HG03066 (cell line): ENCODE results near the gene TMEM52.
A peak's percentile ranks its signal among the peaks of the same experiment; 100 is the strongest.

Experiments used
- ATAC-seq: cut with Tn5 transposase; IDR thresholded peaks from one replicate; pipeline ENCODE4 v1.9.1; 2021; ENCODE audit warnings: low read depth; ENCODE audit not compliant: unreplicated experiment

Gene TMEM52

DNA sequence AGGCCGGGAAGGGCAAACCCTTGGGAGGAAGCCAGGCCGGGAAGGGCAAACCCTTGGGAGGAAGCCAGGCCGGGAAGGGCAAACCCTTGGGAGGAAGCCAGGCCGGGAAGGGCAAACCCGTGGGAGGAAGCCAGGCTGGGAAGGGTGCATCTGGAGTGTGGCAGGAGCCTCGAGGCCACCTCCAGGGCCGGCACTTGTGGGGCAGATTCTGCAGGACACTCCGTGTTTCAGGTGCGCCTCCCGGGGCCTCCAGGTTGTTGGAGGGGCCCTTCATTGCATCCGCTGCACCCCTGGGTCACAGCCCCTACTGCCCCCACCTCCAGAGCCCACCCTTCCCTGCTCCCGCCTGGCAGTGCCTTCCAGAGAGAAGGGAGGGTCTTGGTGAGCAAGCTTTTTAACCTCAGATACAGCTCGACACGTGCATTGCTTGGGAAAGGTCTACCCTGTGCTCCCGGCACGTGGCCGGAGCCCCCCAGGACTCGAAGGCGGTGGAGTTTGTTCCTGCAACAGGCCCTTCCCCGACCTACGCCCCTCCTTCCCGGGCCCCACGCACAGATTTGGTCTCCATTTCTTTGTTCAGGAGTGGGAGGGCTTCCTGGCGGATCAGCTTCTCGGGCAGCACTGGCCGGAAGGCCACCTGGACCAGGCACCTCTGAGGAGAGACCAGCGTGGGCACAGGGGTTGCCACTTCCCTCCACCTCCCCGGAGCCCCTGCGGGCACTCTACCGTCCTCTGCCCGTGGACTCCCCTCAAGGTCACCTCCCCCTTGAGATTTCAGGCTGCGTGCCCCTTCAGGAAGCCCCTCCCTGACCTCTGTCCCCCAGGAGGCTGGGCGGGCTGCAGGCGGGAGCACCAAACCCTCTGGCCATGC, 9.4 kb upstream of the TMEM52 start:
- ATAC-seq, result no peak

DNA sequence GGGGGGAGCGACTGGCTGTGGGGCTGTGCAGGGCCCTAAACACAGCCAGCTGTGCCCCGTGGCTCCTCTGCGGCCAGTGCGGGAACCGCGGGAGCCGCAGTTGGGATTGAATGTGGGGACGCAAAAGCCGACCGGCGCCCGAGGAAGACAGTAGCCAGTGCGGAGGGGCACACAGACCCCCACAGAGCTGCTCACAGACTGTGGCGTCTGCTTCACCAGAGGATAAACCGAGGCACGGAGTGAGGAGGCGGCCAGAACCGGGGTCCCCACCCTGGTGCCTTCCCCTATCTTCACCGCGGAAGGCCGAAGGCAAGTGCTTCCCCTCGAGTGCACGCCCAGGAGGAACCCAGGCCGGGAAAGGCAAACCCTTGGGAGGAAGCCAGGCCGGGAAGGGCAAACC, 8.7 kb upstream of the TMEM52 start:
- ATAC-seq, result no peak

DNA sequence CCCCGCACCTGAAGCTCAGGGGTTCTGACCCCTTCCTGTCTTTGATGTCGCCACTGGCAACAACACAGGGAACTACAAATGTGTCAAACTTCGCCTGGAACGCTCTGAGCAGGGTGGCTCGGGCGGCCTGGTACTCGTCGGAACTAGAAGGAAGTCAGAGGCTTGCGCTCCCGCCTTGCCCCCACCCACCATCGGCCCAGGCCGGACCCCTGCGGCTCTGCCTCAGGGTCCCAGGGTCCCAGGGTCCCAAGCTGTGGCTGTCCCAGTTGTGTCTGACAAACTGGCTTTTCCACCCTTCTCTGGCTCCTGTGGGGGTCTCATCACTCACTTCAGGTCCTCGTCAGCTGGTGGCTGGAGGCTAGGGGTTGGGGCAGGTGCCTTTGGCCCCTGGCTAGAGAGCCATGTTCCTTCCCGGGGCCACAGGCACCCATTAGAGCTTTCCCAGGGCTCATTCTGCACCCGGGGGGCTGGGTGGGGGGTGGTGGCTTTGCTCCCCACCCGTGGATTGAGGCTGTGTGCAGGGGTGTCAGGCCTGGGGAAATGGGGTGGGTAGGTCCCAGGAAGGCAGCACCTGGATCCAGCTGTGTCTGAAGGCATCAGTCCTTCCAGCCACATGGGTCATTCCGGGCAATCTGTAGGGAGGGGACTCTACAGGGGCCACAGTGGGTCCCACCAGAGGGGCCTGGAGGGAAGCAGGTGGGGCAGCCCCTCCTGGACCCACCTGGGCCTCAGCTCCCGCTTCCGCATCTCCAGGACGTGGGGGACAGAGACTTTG, 8.0 kb upstream of the TMEM52 start:
- ATAC-seq, result no peak

DNA sequence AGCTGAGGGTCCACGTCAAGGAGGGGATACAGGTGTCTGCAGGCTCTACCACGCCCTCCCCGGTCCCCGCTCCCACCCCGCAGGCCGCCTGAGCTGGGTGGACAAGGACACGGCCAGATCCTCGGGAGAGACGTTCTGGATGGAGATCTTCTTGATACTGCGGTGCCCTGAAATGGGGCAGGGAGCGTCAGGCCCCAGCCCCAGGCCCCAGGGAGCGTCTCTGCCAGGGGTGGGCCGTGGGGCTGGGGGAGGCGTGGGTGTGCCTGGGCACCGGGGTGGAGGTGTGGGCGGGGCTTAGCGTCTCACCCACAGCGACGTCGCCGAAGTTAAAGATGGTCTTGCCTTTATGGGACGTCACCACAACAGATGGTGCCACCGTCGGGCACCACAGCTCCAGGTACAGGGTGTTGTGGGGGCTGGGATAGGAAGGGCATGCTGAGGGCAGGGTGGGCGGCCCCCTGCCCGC, 7.3 kb upstream of the TMEM52 start:
- ATAC-seq, result no peak

DNA sequence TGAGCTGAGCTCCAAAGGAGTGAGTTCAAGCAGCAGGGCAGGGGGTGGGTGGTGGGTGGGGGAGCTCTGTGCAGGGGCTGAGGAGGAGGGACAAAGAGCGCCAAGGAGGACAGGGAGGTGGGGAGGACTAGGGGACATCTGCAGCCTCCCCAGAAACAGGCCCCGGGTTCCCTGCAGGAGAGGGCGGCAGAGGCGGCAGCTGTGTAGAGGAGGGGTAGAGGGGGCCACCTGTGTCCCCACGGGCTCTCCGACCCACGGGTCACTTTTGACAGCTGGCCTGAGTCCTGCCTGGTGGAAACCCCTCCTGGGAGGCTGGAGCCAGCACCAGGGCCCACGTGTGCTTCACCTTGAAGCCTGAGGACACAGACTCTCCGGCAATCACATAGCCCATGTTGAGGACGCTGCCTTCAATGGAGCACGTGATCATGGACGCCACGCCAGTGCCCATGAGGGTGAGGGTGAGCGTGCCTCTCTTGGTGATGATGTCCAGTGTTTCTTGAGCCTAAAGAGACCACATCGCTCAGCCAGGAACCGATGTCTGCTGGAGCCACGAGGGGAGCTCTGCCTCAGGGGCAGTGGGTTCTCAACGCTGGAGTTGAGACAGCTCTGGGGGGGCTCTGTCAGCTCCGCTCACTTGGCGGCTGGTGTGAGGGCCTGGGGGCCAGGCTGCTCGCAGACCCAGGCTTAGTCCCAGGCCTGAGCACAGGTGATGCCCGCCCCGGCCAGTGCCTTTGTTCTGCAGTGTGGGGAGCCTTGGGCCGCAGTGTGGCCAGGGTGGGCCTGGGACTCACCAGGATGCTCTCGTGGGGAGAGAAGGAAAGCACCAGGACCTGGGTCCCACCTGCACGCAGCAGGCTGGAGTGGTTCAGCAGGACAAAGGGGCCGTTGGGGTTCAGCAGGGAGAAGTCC, 6.6 kb upstream of the TMEM52 start:
- ATAC-seq, result no peak

DNA sequence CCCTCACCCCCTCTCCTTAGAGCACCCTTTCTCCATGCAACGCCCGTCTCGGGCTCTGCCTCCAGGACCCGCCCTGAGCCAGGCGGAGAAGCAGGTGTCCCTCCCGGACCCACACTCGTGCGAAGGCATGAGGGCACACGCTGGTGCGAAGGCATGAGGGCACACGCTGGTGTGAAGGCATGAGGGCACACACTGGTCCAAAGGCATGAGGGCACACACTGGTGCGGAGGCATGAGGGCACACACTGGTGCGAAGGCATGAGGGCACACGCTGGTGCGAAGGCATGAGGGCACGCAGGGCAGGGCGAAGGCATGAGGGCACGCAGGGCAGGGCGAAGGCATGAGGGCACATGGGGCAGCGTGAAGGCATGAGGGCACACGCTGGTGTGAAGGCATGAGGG, 5.8 kb upstream of the TMEM52 start:
- ATAC-seq, result no peak

DNA sequence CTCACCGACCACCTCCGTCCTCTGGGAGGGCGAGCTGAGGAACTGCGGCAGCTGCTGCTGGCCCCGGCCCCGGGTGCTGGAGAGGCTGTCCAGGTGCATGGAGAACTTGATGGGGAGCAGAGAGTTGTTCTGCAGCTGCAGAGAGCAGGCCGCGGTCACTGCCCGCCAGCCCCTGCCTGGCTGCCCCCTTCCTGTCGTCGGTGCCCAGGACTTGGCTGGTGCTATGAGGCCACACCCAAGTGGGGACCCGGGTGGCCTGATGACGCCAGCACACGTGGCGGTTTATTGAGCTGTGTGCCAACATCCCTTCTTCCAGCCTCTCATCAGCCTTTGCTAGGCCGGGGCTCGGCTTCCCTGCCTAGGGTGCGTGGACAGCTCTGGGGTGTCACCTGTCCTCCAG, 5.3 kb upstream of the TMEM52 start:
- ATAC-seq, result no peak

DNA sequence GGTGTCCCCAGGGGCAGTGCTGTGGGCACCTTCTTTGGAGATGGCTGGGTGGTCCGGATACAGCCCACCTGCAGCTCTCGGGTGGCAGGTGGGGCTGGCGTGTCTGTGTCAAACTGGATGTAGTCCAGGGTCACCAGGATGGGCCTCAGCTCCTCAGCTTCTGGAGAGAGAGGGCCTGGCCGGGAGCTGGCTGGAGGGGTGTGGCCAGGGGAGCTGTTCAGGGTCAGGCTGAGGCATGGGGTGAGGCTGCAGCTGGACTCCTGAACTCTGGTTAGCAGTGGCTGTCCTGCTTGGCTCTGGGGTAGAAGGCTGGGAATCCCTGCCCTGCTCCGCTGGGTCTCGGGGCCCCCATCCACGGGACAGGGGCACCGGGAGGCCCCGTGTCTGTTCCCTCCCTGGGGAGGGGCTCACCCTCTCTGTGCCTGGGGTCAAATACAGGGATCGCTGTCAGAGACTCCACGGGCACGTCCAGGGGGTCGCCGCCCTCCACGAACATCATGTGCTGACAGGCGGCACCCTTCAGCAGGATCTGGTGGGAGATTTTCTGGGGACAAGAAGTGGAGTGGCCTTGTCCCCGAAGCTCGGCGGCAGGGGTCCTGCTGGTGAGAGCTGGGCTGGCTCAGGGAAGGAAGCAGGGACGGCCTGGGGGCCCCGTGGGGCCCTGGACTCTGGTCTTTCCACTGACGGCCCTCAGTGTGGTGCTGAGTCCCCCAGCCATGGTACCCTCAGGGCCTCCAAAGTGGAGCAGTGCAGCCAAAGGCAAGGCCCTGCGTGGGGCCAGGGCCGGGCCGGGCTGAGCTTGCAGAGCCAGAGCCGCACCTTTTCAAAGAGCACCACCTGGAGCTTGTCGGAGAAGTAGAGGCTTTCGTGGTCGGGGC, 4.1 kb upstream of the TMEM52 start:
- ATAC-seq, result no peak

DNA sequence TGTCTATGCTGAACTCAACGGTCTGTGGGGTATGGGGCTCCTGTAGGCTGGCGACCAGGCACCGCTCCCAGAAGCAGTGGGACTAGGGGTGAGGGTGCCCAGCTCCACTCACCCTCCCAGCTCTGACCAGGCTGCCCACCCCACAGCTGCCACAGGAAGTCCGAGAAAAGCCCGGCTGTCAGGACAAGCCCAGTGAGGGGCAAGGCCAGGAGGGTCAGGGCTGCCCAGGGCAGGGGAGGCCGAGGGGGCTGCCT, 3.5 kb upstream of the TMEM52 start:
- no peak for ATAC-seq

DNA sequence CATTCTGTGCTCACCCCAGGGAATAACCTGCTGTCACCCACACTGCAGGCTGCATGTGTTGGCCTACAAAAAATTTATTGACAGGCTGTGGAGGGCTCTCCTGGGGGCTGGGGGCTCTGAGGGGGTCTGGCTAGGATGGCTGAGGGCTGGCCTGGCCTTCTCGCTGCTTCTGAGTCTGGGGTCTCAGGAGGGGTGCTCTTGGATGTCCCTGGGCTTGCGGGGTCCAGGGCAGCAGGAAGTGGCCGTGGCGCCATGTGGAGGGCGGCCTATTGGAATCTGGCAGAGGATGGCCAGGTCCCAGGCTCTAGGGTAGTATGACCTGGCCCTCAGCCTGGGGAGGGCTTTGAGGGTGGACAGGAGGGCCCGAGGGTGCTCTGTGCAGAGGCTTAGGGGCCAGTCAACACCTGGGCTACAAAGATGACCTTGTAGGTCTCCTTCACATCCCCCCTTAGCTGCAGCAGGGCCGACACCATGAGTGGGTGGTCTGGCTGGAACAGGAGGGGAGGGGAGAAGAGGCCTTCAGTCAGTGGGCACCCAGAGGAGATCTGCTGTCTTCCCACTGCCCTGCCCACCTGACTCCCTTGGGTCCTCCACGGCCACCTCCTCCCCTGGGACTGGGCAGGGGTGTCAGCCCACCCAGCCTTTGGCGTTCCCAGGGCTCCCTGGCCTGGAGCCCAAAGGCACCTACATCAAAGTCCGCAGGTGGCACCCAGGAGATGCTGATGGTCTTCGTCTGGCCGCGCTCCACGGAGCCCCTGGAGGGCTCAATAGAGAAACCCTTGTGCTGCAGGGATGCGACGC, 3.0 kb upstream of the TMEM52 start:
- ATAC-seq, result no peak

DNA sequence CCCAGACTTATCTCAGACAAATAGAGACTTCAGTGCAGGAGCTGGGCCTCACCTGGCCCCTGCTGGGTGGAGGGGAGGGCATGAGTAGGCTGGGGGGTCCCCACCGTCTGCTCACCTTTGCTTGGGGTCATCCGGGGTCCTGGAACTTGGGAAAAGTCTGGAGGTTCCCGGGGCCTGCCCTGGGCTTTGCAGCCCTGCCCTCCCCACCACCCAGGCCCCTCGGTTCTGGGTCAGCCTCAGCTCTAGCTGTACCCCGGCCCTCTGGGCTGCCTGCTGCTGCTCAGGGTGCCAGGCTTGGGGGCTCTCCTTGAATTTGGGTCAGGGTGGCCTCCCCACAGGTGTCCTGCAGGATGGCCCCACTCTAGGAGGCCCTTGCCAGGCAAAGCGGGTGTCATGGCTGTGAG, 2.4 kb upstream of the TMEM52 start:
- ATAC-seq, result no peak

DNA sequence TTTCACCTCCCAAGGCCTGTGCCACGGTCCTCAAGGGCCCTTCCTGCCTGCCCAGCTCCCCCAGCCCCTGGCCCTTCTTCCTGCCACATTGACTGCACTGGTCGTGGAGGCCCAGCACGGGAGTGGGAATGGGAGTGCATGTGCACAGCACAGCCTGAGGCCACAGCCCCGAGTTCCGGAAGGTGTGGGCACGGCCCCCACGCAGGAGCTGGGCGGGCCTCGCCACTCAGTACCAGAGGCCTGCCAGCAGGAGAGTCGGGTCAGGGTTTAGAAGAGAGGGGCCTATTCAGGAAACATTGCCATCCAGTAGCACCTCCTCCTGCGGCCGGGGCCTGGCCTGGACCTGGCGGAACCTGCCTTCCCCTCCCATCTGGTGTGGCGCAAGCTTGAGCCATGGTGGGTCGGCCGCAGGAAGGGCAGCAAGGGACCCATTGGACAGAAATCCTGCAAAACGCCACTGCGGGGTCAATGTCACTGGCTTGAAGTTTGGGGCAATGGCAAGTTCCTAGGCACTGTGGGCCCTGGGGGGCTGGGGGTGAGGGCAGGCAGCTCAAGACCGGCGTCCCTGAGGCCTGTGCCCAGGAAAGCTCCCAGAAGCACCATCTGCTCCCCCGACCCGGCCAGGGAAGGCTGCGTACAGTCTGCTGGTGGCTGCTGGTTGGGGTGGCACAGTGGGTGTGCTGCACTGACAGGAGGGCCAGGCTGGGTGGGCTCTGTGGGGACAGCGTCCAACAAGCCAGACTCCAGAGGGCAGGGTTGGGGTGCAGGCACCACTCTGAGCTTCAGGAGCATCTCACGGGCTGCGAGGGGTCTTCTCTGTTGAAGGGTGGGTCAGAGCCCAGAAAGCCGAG, 1.8 kb upstream of the TMEM52 start:
- no peak for ATAC-seq

DNA sequence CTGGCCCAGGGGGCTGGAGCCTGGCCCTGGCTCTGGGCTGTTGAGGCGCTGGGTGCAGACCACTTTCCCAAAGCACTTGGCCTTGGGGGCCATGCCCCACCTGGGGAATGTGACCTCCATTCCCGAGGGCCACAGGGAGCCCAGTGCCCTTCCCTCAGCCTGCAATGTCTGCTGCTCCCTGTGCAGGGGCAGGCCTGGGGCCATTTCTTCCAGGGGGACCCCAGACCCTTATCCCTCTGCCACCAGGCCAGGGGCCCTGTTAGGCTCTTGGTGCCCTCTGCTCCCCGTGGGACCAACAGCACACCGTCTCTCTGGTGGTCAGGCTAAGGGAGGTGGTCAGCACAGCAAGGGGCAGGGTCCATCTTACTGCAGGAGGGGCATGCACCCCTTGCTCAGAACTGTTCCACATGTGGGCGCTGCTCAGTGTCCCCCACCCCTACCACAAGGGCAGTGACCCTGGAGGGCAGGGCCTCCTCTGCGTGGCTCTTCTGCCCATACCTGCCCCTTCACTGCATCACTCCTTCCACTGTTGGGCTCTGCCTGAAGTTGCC, 1.1 kb upstream of the TMEM52 start:
- no peak for ATAC-seq

DNA sequence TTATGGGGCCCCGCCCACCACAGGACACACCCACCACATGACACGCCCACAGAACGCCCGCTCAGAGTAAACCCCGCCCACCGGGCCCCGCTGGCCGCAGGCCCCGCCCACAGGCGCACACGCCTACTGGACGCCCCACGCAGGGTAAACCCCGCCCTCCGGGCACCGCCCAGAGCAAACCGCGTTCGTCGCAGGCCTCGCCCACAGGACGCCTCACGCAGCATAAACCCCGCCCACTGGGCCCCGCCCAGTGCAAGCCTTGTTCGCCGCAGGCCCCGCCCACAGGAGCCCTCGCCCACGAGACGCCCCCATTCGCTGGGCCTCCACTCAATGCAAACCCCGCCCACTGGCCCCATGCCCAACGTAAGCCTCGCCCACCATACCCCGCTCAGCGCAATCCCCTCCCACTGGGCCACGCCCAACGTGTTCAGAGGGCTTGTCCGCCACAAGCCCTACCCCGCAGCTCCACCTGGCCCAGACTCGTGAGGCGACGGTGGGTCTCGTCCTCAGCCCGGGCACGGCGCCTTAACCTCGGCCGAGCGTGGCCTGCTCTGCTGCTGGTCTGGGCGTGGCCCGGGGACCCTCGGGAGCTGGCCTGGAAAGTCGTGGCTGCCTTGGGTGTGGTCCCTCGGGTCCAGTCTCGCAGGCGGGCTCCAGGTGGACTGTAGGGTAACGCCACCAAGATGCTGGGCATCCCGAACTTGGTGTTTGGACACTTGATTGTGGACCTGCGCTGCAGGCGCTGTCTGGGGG, 401 bp upstream of the TMEM52 start:
- peak; percentile 79 for ATAC-seq

DNA sequence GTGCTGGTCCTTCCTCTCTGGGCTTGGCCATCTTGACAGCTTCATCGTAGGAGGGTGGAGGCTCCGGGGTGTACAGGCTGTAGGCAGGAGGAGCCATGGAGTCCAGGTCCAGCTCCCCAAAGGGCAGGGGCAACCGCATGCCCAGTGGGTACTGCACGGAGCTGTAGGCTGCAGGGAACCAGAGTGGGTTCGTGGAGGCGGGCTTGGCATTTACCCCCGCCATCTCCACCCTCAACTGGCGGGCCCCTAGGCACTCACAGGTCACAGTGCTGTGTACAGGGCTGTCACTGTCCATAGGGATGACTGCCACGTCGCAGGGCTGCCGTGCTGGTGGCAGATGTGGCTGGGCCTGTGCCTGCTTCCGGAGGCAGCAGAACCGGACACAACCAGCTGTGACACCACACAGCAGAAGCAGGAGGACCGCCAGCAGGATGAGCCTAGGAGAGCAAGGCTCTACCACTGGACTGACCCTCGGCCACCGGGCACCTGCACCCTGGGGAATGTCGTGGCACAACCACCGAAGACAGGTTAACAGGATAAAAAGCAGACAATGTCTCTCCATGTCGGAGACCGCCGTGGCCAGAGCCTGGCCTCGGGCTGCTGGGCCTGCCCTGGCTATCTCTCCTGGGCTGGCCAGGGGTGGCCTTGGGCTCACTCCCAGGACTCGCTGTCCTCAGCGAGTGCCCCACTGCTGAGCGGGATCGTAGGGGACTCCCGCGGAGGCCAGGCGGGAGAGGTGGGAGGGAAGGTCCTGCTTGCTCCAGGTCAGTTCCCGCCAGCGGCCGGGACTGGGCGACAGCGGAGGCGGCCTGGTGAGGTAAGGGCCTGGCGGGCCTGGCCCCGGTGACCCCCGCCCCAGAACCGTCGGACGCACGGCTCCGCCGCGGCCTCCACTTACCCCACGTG, 831 bp downstream of the TMEM52 start:
- ATAC-seq, result no peak

DNA sequence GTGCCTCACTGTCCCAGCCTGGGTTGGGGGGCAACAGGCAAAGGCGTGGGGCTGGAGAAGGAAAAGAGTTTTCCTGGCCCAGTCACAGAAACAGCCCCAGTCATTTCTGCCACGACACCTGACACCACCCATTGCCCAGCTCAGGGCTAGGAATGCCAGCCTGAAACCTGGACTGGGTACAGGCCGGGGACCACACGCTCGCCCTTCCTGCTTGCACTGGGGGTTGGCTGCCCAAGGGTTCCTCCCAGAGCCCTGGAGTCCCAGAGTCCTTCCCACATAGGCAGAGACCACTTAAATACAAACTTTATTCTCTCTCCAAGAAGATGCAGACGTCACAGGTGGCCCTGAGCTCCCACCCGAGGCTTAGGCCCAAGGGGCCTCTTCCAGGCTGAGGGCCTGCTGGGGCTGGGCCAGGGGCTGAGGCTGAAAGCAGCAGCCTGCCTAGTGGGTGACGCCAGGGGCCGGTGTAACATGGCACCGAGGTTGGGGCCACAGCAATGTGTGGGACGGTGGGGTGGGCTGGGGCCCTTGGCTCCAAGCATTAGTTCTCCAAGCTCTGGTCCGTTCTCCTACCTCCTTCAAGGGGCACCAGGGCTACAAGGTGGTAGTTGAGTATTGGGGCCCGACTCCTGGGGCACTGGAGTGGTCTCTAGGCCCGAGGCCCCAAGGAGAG, 1.6 kb downstream of the TMEM52 start:
- no peak for ATAC-seq
